Midbrain (tissue), 1 donor: ENCODE data around the gene KIAA1755.
A peak's percentile ranks its signal among the peaks of the same experiment; 100 is the strongest.
"Not testable (repeated sequence)": the region's sequence is repeated elsewhere in the genome, so short reads cannot be mapped to it uniquely, and the experiment has no call there.

ENCODE experiments used
- DNase-seq: peaks from one replicate; lab custom pipeline; 2025; lab: John Stamatoyannopoulos, UW

Gene KIAA1755

GRCh38 chr20:38290829-38291814 is 30.6 kb upstream of the KIAA1755 start:
- no peak for DNase-seq

- DNase-seq: peak; percentile 89
Measured at GRCh38 chr20:38286586-38287531, 26.3 kb upstream of the KIAA1755 start.

- DNase-seq: no peak
Measured at GRCh38 chr20:38284893-38285444, 24.4 kb upstream of the KIAA1755 start.

GRCh38 chr20:38284066-38284650 is 23.6 kb upstream of the KIAA1755 start:
- not testable (repeated sequence) for DNase-seq

- no peak for DNase-seq
Measured at GRCh38 chr20:38283236-38283635, 22.7 kb upstream of the KIAA1755 start.

GRCh38 chr20:38281176-38281915 is 20.8 kb upstream of the KIAA1755 start:
- not testable (repeated sequence) for DNase-seq

GRCh38 chr20:38278763-38279162 is 18.2 kb upstream of the KIAA1755 start:
- no peak for DNase-seq

- no peak for DNase-seq
Measured at GRCh38 chr20:38278131-38278530, 17.6 kb upstream of the KIAA1755 start.

GRCh38 chr20:38277691-38278090 is 17.2 kb upstream of the KIAA1755 start:
- DNase-seq: no peak

GRCh38 chr20:38277285-38277684 is 16.8 kb upstream of the KIAA1755 start:
- DNase-seq: no peak

GRCh38 chr20:38275815-38276550 is 15.4 kb upstream of the KIAA1755 start:
- no peak for DNase-seq

GRCh38 chr20:38272961-38273360 is 12.4 kb upstream of the KIAA1755 start:
- no peak for DNase-seq

GRCh38 chr20:38272398-38272797 is 11.9 kb upstream of the KIAA1755 start:
- no peak for DNase-seq

- DNase-seq: no peak
Measured at GRCh38 chr20:38271608-38272120, 11.1 kb upstream of the KIAA1755 start.

- DNase-seq: no peak
Measured at GRCh38 chr20:38270869-38271605, 10.5 kb upstream of the KIAA1755 start.

- no peak for DNase-seq
Measured at GRCh38 chr20:38269715-38270114, 9.2 kb upstream of the KIAA1755 start.

GRCh38 chr20:38269040-38269439 is 8.5 kb upstream of the KIAA1755 start:
- DNase-seq: no peak

GRCh38 chr20:38267901-38268514 is 7.5 kb upstream of the KIAA1755 start:
- no peak for DNase-seq

GRCh38 chr20:38267296-38267695 is 6.8 kb upstream of the KIAA1755 start:
- no peak for DNase-seq
